Activated CD4-positive, alpha-beta T cell treated with anti-CD3 and anti-CD28 coated beads for 36 hours (primary cell): Measurements from ENCODE around the gene ADNP. TPM values are rescaled to one million over a fixed set of nuclear protein-coding genes. Genes with fewer than 3 reads are reported as not detected.

Source experiments
- ATAC-seq: fragments of 200-7000 bp; cut with Tn5 transposase; one replicate; pipeline ENCODE4 v1.10.0; 2021; ENCODE audit warnings: mild to moderate bottlenecking, moderate library complexity
- CTCF ChIA-PET: fragments of 350-600 bp; sonication (Branson Sonifier 250); formaldehyde crosslinking; loops from one replicate; lab custom pipeline; 2021; ENCODE audit warnings: antibody characterized with exemption; lab: Charles Lee
- POLR2A ChIA-PET: fragments of 350-600 bp; sonication (Branson Sonifier 250); formaldehyde crosslinking; loops from one replicate; lab custom pipeline; 2021; ENCODE audit warnings: antibody characterized with exemption, inconsistent platforms; lab: Charles Lee
- DNase-seq: peaks from one replicate; pipeline ENCODE4 v3.0.0-alpha.2; 2020
- H3K27ac Mint-ChIP-seq: one replicate; pipeline ENCODE4 v1.8.0; 2021; ENCODE audit warnings: mixed read lengths
- H3K27me3 Mint-ChIP-seq: one replicate; pipeline ENCODE4 v1.8.0; 2021; ENCODE audit warnings: mixed read lengths
- H3K36me3 Mint-ChIP-seq: one replicate; pipeline ENCODE4 v1.8.0; 2021; ENCODE audit warnings: low read depth, mixed read lengths
- H3K4me1 Mint-ChIP-seq: one replicate; pipeline ENCODE4 v1.8.0; 2021; ENCODE audit warnings: mixed read lengths
- H3K4me3 Mint-ChIP-seq: one replicate; pipeline ENCODE4 v1.8.0; 2021; ENCODE audit warnings: mild to moderate bottlenecking, moderate library complexity, mixed read lengths
- H3K9me3 Mint-ChIP-seq: one replicate; pipeline ENCODE4 v1.8.0; 2021; ENCODE audit warnings: low read depth, mixed read lengths
- intact Hi-C, 2 experiments: fragments of 100-400 bp; cut with DNase I in 1 of 2; cut with micrococcal nuclease in 1 of 2; formaldehyde crosslinking; loops; one replicate each; pipeline versions ENCODE4 v1.14.2 to v1.15.1; 2022 to 2024; cut with DNase I, micrococcal nuclease
- total RNA-seq, 2 experiments: library from RNA; stranded (reverse); gene quantifications; one replicate each; pipeline ENCODE4 v1.2.3, GENCODE V29; 2021

Gene ADNP
- total RNA-seq, 2 experiments from 2014 or later = 61.0 to 86.1 TPM

DNA sequence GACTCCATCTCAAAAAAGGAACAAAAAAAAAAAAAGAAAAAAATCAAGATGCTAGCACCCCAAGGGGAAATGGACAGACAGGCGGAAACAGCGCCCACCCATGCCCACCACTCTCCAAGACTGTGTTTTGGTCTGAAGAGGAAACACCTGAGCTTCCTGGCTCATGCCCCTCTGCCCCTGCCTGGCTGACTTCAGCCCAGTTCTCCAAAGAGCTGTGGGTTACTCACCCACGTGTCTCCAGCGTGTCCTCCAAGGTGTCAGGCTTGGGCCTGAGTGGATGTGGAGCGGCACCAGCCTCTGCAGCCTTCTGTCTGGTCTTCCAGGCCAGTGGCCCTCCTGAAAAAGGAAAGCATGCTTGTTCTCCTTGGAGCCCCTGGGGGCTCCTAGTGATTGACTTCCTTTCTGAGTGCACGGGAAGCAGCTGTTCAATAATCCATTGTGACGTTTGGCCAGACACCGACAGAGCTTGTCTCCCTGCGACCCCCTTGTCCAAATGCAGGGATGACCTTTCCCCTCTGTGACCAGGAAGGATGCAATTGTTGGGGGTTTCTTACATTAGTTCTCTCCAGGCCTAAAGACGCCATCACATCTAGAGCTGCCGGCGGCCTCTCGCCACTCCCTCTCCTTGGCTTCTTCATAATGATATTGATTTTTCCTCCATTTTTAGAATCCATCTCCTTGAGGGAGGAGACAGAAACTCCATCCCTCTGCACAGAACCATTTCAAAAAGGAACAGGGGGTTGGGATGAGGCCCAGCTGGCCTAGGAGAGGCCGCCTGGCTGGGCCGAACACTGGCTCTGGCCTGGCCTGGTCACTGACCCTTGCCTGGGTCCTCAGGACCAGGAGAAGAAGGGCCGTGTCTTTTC is 58.4 kb downstream of the ADNP start:
- H3K9me3 Mint-ChIP-seq = no peaks in the 10 kb centered on the region
- intact Hi-C loops = no loop called here
- no peaks in the 10 kb centered on the region for H3K4me1 Mint-ChIP-seq
- ATAC-seq (no peak), DNase-seq (no peak)
- CTCF ChIA-PET = interaction anchor here (0.6 to 1.1 kb wide), 4 partner anchors 19 to 1417 kb away, joined by 3 to 4 read pairs (median 3); partner anchors contain the start of gene BCAS4
- no peaks in the 10 kb centered on the region for H3K27me3 Mint-ChIP-seq
- no peak overlapping the region for H3K27ac Mint-ChIP-seq
- H3K4me3 Mint-ChIP-seq = no peak overlapping the region
- H3K36me3 Mint-ChIP-seq = peaks cover 3% of the 10 kb centered on the region
- POLR2A ChIA-PET = interaction anchor here (1.1 kb wide), 1 partner anchor 85 kb away, joined by 3 read pairs; the partner anchor contains the start of gene DPM1

DNA sequence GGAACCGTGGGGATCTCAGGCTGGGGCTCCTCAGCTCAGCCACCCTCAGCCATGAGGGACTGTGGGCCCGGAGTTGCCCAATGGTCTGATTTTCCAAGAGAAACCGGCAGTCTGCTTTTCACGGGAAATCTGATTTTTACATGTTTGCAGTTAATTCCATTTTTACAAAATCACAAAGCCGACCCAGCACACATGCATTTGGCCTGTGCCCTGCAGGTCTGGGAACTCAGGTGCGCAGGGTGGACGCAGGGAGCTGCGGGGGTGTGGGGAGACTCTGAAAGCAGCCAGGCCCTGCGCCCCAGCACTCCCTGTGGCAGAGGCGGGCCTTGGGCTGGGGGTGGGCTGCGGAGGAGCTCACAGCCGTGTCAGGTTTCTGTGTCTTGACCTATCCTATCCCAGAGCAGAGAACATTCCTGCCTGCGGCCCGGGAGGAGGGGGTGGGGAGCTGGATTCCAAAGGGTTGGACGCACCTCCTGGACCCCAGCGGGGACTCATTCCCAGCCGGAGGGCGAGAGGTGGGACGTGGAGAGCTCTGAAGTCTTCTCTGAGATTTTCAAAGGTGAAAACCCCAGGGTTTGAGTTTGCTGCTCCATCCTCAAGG is 60.6 kb downstream of the ADNP start:
- Mint-ChIP-seq H3K4me3 (no peak overlapping the region), H3K27ac (no peak overlapping the region), H3K27me3 (no peaks in the 10 kb centered on the region), H3K4me1 (no peaks in the 10 kb centered on the region), H3K36me3 (no peaks in the 10 kb centered on the region), H3K9me3 (no peaks in the 10 kb centered on the region)
- intact Hi-C loops = no loop called here
- ChIA-PET POLR2A (no interaction called here), CTCF (no interaction called here)
- DNase-seq (no peak), ATAC-seq (no peak)

DNA sequence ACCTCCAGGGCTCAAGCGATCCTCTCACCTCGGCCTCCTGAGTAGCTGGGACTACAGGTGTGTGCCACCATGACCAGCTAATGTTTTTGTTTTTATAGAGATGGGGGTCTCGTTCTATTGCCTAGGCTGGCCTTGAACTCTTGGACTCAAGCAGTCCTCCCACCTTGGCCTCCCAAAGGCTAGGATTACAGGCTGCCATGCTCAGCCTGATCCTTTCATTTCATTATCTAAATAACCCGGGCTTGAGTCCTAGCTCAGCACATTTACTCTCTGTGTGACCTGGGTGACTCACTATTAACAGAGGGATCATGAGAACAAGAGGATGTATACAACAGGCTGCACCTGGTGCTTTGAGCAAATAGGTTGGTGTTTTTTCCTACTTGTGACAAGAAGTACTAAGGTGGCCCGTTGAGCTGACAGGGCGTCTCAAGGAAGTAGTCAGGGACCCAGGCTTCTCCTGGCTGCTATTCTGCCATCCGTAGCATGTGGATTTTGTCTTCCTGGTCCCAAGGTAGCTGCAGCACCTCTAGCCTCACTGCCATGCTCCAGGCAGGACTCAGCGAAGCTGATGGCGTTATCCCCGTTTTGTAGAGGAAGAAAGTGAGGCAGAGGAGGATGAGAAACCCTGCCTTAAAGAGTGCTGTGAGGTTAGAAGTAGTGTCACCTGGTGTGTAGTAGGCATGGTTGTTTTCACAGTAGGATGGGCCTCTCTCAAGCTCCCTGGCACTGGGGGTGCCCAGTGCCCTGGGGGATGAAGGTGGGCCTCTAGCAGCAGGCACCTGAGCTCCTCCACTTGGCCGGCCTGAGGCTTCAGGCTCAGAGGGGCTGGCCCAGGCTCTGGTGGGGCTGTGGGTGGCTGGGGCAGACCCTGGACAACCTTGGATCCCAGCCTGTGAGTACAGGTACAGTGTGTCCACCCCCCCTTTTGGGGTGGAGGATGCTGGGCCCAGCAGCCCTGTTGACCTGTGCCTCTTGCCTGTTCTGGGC is 62.4 kb downstream of the ADNP start:
- POLR2A ChIA-PET = no interaction called here
- intact Hi-C loops = no loop called here
- DNase-seq (no peak), ATAC-seq (no peak)
- CTCF ChIA-PET = interaction anchor here (0.6 kb wide), 1 partner anchor 10 kb away, joined by 3 read pairs; no protein-coding TSS in a partner anchor
- H3K36me3 Mint-ChIP-seq = no peaks in the 10 kb centered on the region
- no peak overlapping the region for H3K4me3 Mint-ChIP-seq
- no peak overlapping the region for H3K27ac Mint-ChIP-seq
- no peaks in the 10 kb centered on the region for H3K27me3 Mint-ChIP-seq
- no peaks in the 10 kb centered on the region for H3K9me3 Mint-ChIP-seq
- no peaks in the 10 kb centered on the region for H3K4me1 Mint-ChIP-seq

DNA sequence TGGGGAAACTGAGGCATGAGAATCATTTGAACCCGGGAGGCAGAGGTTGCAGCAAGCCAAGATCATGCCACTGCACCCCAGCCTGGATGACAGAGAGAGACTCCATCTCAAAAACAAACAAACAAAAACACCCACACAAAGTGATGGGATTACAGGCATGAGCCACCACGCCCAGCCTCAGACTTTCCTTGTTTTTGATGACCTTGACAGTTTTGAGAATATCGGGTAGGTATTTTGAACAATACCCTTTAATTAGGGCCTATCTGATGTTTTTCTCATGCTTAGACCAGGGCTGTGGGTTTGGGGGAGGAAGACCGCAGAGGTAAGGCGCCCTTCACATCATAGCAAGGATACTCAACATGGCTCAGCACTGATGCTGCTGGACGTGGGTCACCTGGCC is 63.4 kb downstream of the ADNP start:
- H3K4me1 Mint-ChIP-seq = no peaks in the 10 kb centered on the region
- no peak overlapping the region for H3K4me3 Mint-ChIP-seq
- no peaks in the 10 kb centered on the region for H3K27me3 Mint-ChIP-seq
- ChIA-PET POLR2A (no interaction called here), CTCF (no interaction called here)
- H3K27ac Mint-ChIP-seq = no peak overlapping the region
- no peaks in the 10 kb centered on the region for H3K36me3 Mint-ChIP-seq
- DNase-seq (no peak), ATAC-seq (no peak)
- intact Hi-C loops = no loop called here
- H3K9me3 Mint-ChIP-seq = no peaks in the 10 kb centered on the region

DNA sequence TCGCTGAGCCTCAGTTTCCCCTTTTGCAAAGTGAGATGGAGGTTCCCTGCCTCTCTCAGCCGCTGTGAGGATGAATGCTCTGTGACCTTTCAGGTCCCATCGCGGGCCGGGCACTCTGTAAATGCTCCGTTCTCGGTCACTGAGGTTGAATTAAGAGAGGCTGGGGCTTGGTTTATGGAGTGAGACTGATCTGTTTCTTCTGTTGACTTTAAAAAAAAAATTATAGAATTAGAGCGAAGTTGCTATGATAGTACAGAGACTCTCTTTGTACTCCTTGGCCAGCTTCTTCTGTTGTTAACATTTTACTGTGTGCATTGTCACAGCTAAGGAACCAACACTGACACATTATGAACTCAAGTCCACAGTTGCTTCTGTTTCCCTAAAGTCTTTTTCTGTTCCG is 64.4 kb downstream of the ADNP start:
- H3K4me1 Mint-ChIP-seq = no peaks in the 10 kb centered on the region
- ChIA-PET CTCF (no interaction called here), POLR2A (no interaction called here)
- DNase-seq (no peak), ATAC-seq (no peak)
- no peak overlapping the region for H3K4me3 Mint-ChIP-seq
- H3K27ac Mint-ChIP-seq = no peak overlapping the region
- H3K9me3 Mint-ChIP-seq = no peaks in the 10 kb centered on the region
- intact Hi-C loops = no loop called here
- no peaks in the 10 kb centered on the region for H3K27me3 Mint-ChIP-seq
- H3K36me3 Mint-ChIP-seq = no peaks in the 10 kb centered on the region

DNA sequence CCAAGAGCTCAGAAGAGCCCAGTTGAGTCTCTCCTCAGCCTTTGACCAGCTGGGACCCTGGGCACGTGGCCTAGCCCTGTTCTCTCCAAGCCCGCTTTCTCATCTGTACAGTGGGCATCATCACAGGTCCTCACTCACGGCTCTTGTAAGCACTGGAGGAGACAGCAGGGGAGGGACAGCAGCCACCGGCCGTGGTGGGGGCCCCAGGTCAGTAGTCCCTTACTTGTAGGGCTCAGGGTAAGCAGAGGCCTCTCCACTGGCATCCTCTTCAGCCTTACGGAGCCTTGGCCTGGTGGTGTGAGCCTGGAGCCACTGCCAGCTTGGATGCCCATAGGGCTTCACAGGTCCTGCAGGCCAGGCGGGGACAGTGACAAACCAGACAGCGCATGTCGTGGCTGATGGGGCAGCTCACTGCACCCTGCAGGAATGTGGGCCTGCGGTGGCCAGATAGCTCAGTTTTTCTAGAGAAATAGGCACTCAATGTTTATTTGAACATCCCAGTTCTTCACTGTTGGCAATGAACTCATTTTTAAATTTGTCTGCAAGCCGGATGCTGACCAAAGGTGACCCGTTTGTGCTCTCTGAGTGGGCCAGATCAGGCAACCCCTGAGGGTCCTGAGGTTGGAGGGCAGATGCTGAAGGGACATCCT is 65.1 kb downstream of the ADNP start:
- DNase-seq (no peak), ATAC-seq (no peak)
- H3K27me3 Mint-ChIP-seq = no peaks in the 10 kb centered on the region
- H3K27ac Mint-ChIP-seq = no peak overlapping the region
- H3K9me3 Mint-ChIP-seq = no peaks in the 10 kb centered on the region
- intact Hi-C loops = no loop called here
- ChIA-PET CTCF (no interaction called here), POLR2A (no interaction called here)
- no peak overlapping the region for H3K4me3 Mint-ChIP-seq
- H3K4me1 Mint-ChIP-seq = no peaks in the 10 kb centered on the region
- H3K36me3 Mint-ChIP-seq = no peaks in the 10 kb centered on the region

DNA sequence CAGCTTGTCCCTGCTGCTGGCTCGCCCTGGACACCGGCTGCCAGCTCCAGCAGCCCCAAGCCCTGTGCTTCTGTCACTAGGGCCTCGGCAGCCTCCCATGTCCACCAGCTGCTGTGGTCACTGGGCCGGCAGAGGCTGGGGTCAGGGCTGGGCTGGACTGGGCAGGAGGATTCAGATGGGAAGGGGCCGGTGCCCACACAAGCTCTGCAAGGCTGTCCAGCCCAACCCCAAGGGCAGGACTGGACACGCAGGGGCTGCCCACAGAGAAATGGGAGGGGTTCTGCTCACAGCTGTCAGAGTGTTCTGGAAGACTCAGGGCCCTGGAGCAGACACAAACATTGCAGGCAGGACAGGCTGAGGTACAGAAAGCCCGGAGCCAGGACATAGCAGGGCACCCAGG is 65.6 kb downstream of the ADNP start:
- DNase-seq = no peak
- H3K9me3 Mint-ChIP-seq = no peaks in the 10 kb centered on the region
- no peaks in the 10 kb centered on the region for H3K27me3 Mint-ChIP-seq
- no peaks in the 10 kb centered on the region for H3K4me1 Mint-ChIP-seq
- H3K36me3 Mint-ChIP-seq = no peaks in the 10 kb centered on the region
- no peak overlapping the region for H3K27ac Mint-ChIP-seq
- ChIA-PET CTCF (no interaction called here), POLR2A (interaction anchor here (0.6 kb wide), 1 partner anchor 262 kb away, joined by 6 read pairs; no protein-coding TSS in a partner anchor)
- no peak overlapping the region for H3K4me3 Mint-ChIP-seq
- intact Hi-C loops = no loop called here
- ATAC-seq = no peak

DNA sequence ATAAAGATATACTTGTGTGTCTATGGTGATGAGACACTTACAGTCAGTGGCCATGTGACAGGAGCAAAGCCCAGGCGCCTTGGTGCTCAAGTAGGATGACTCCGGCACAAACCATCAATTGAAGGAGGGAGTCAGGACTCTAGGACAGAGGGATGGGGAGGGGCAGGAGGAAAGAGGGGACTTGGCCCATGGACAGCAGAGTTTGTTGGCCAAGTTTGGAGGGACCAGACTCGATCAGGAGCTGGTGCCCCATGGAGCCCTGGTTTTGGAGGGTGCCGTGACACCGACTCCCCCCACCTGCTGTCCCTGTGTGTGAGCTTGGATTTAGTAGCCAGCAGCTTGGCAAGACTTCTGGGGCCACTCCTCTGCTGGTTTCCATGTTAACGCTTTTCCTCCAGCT is 66.1 kb downstream of the ADNP start:
- H3K9me3 Mint-ChIP-seq = no peaks in the 10 kb centered on the region
- H3K27ac Mint-ChIP-seq = no peak overlapping the region
- ATAC-seq = no peak
- ChIA-PET CTCF (no interaction called here), POLR2A (interaction anchor here (0.6 kb wide), 1 partner anchor 261 kb away, joined by 6 read pairs; no protein-coding TSS in a partner anchor)
- H3K36me3 Mint-ChIP-seq = no peaks in the 10 kb centered on the region
- no peak for DNase-seq
- no peaks in the 10 kb centered on the region for H3K27me3 Mint-ChIP-seq
- intact Hi-C loops = no loop called here
- no peak overlapping the region for H3K4me3 Mint-ChIP-seq
- H3K4me1 Mint-ChIP-seq = no peaks in the 10 kb centered on the region

DNA sequence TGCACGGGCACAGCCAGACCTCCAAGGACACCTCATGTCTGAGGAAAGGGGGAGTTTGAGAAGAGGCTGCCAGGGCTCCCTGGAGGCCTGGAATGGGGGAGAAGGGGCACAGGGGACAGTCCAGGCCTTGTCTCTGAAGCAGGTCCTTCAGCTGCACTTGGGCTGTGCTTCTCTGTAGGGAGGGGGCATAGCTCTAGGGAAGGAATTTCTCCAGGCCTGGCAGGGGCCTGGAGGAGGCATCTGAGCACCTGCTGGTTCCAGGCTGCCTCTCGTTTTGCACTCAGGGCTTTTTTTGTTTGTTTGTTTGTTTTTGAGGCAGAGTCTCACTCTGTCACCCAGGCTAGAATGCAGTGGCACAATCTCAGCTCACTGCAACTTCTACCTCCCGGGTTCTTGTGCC is 68.7 kb downstream of the ADNP start:
- Mint-ChIP-seq H3K27me3 (no peaks in the 10 kb centered on the region), H3K4me3 (no peak overlapping the region), H3K27ac (no peak overlapping the region), H3K9me3 (no peaks in the 10 kb centered on the region), H3K36me3 (no peaks in the 10 kb centered on the region), H3K4me1 (no peaks in the 10 kb centered on the region)
- intact Hi-C loops = no loop called here
- ATAC-seq = no peak
- ChIA-PET POLR2A (no interaction called here), CTCF (interaction anchor here (1.0 kb wide), 1 partner anchor 68 kb away, joined by 6 read pairs; the partner anchor contains the start of gene BCAS4)
- DNase-seq = no peak

DNA sequence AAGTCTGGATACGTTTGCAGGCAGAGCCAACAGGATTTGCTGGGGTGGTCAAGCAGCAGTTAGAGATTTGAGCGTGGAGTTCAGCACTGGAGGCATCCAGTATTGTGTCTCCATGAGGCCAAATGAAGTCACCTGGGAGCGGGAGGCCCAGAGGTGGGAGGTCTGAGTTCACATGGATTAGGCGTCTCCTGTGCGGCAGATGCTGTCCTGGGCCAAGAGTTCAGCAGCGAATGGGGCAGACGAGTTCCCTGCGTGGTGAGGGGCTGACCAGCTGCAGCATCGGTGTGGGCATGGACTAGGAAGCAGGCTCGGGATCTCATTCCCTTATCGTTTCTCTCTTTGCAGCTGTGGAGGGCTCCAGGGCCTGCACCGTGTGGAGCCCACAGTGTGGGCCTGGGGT is 70.2 kb downstream of the ADNP start:
- no peaks in the 10 kb centered on the region for H3K4me1 Mint-ChIP-seq
- ATAC-seq (no peak), DNase-seq (no peak)
- ChIA-PET POLR2A (no interaction called here), CTCF (no interaction called here)
- H3K4me3 Mint-ChIP-seq = no peak overlapping the region
- no peaks in the 10 kb centered on the region for H3K27me3 Mint-ChIP-seq
- no peak overlapping the region for H3K27ac Mint-ChIP-seq
- intact Hi-C loops = no loop called here
- no peaks in the 10 kb centered on the region for H3K36me3 Mint-ChIP-seq
- H3K9me3 Mint-ChIP-seq = no peaks in the 10 kb centered on the region

DNA sequence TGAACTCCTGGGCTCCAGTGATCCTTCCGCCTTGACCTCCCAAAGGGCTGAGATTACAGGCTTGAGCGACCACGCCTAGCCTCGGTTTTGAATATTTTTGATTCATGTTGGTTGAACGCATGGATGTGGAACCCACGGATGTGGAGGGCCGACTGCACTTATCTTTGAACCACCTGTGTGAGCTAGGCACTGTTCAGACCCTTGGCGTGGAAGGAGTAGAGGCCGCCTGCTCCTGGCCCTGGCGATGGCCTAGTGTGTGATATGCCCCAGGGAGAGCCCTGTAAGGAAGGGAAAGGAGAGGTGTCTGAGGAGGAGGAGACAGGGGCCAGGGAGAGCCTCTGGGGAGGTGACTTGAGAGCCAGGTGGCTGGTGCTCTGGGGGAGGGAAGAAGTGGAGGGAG is 72.1 kb downstream of the ADNP start:
- no peak overlapping the region for H3K4me3 Mint-ChIP-seq
- no peak for ATAC-seq
- no peak overlapping the region for H3K27ac Mint-ChIP-seq
- DNase-seq = no peak
- H3K36me3 Mint-ChIP-seq = peaks cover 4% of the 10 kb centered on the region
- ChIA-PET CTCF (interaction anchor here (0.6 kb wide), 1 partner anchor 124 kb away, joined by 3 read pairs; no protein-coding TSS in a partner anchor), POLR2A (interaction anchor here (0.5 kb wide), 1 partner anchor 38 kb away, joined by 3 read pairs; no protein-coding TSS in a partner anchor)
- H3K9me3 Mint-ChIP-seq = no peaks in the 10 kb centered on the region
- intact Hi-C loops = no loop called here
- H3K27me3 Mint-ChIP-seq = no peaks in the 10 kb centered on the region
- H3K4me1 Mint-ChIP-seq = no peaks in the 10 kb centered on the region
